ENCODE data around the gene ECT2L.

DNA sequence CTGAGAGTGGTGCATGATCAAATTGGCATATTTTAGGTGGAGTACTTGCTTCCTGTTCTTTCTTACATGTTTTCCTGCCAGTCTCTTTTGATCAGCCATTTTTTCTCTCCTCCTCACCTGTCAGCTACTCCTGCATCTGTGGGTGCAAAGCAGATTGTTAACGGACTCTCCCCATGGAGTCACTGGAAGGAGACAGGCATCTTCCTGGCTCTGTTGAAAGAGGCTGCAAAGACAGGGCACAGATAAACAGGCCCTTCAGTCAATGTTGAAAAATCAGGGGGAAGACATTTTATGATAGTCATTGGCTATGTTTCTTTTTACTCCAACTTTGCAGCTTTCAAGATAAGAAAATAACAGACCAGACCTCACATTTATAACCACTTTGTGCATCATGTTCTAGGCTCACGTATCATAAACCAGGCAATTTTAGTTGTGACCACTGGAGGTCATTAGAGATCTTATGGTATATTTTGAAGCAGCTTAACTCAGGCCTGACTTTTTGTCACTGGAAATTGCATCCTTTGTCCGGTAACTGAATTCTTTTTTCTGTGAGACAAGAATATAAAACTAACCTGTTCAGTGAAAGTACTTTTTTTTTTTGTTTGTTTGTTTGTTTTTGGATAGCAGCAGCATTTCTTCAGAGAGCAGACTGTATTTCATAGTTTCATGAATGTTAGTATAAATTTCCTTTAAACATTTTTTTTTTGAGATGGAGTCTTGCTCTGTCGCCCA lies 20.1 kb downstream of the ECT2L start:
- TF ChIP-seq, protein P1, sequence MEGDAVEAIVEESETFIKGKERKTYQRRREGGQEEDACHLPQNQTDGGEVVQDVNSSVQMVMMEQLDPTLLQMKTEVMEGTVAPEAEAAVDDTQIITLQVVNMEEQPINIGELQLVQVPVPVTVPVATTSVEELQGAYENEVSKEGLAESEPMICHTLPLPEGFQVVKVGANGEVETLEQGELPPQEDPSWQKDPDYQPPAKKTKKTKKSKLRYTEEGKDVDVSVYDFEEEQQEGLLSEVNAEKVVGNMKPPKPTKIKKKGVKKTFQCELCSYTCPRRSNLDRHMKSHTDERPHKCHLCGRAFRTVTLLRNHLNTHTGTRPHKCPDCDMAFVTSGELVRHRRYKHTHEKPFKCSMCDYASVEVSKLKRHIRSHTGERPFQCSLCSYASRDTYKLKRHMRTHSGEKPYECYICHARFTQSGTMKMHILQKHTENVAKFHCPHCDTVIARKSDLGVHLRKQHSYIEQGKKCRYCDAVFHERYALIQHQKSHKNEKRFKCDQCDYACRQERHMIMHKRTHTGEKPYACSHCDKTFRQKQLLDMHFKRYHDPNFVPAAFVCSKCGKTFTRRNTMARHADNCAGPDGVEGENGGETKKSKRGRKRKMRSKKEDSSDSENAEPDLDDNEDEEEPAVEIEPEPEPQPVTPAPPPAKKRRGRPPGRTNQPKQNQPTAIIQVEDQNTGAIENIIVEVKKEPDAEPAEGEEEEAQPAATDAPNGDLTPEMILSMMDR (IDR thresholded peaks at IDR 0.05) = peak; percentile 67
- TF ChIP-seq POLR2A (IDR thresholded peaks at IDR 0.05; ENCODE audit: low read length) (no peak), MAZ (IDR thresholded peaks at IDR 0.05; ENCODE audit: borderline replicate concordance, low read depth, low read length) (no peak), KDM5A (IDR thresholded peaks at IDR 0.05) (no peak)

All from A549 (cell line).